IMR-90 (cell line): Measurements from ENCODE around the gene HEXIM1. TPM values are rescaled to one million over a fixed set of nuclear protein-coding genes. Genes with fewer than 3 reads are reported as not detected.

Source experiments
- ATAC-seq: fragments of 200-7000 bp; cut with Tn5 transposase; 2 replicates; pipeline ENCODE4 v1.9.1; 2020; ENCODE audit warnings: low read depth, mild to moderate bottlenecking, moderate library complexity
- BruUV-seq: library from RNA; stranded (reverse); fragments of 400-500 nt; replicated peaks from 2 replicates; lab custom pipeline; 2021; lab: Mats Ljungman, UMichigan
- CTCF ChIA-PET: fragments of 300-600 bp; formaldehyde crosslinking; extraction: SDS; loops from one replicate; lab custom pipeline; 2021; ENCODE audit warnings: antibody characterized with exemption; lab: Yijun Ruan, JAX
- POLR2A ChIA-PET: fragments of 300-600 bp; sonication (Branson Sonifier 250); formaldehyde crosslinking; loops from one replicate; lab custom pipeline; 2022; ENCODE audit warnings: antibody characterized with exemption; ENCODE audit not compliant: unreplicated experiment; lab: Charles Lee
- DNase-seq: peaks from one replicate; pipeline ENCODE4 v3.0.0; 2013
- H2AFZ ChIP-seq: replicated peaks from 2 replicates; pipeline ENCODE3; 2013; ENCODE audit warnings: low read length, mild to moderate bottlenecking; ENCODE audit not compliant: poor library complexity
- H2AK5ac ChIP-seq: 2 replicates; pipeline ENCODE4 v1.6.1; 2013; ENCODE audit warnings: low read depth, low read length, inconsistent platforms
- H2AK9ac ChIP-seq: replicated peaks from 2 replicates; pipeline ENCODE3; 2013; ENCODE audit warnings: mild to moderate bottlenecking, low read depth, low read length, moderate library complexity; ENCODE audit not compliant: poor library complexity
- H2BK120ac ChIP-seq: 2 replicates; pipeline ENCODE4 v1.6.1; 2013; ENCODE audit warnings: low read depth, low read length, inconsistent platforms
- H2BK15ac ChIP-seq: 3 replicates; pipeline ENCODE4 v1.6.1; 2013; ENCODE audit warnings: low read depth, low read length, inconsistent platforms
- H2BK20ac ChIP-seq: 2 replicates; pipeline ENCODE4 v1.6.1; 2013; ENCODE audit warnings: low read depth, mild to moderate bottlenecking, inconsistent platforms, low read length, moderate library complexity
- H2BK5ac ChIP-seq: 2 replicates; pipeline ENCODE4 v1.6.1; 2013; ENCODE audit warnings: mild to moderate bottlenecking, low read depth, low read length, inconsistent platforms; ENCODE audit not compliant: poor library complexity, severe bottlenecking
- H3K14ac ChIP-seq: replicated peaks from 2 replicates; pipeline ENCODE4 v1.6.1; 2013; ENCODE audit warnings: low read depth, low read length, inconsistent platforms
- H3K18ac ChIP-seq: 2 replicates; pipeline ENCODE4 v1.6.1; 2013; ENCODE audit warnings: low read depth, low read length, control low read depth
- H3K23ac ChIP-seq: 2 replicates; pipeline ENCODE4 v1.6.1; 2013; ENCODE audit warnings: low read depth, low read length, inconsistent platforms
- H3K27ac ChIP-seq: 2 replicates; pipeline ENCODE4 v1.5.1; 2013; ENCODE audit warnings: mild to moderate bottlenecking, control low read depth, low read length; ENCODE audit not compliant: insufficient read depth
- H3K27me3 ChIP-seq: 2 replicates; pipeline ENCODE4 v1.6.1; 2013; ENCODE audit warnings: low read length; ENCODE audit not compliant: control insufficient read depth, insufficient read depth
- H3K36me3 ChIP-seq: 2 replicates; pipeline ENCODE4 v1.6.1; 2013; ENCODE audit warnings: low read length, mixed read lengths; ENCODE audit not compliant: control insufficient read depth, insufficient read depth
- H3K4ac ChIP-seq: 2 replicates; pipeline ENCODE4 v1.6.1; 2013; ENCODE audit warnings: low read depth, low read length, inconsistent platforms
- H3K4me1 ChIP-seq: 2 replicates; pipeline ENCODE4 v1.6.1; 2013; ENCODE audit warnings: low read length, mixed read lengths; ENCODE audit not compliant: control insufficient read depth, insufficient read depth
- H3K4me2 ChIP-seq: 2 replicates; pipeline ENCODE4 v1.6.1; 2013; ENCODE audit warnings: low read depth, mild to moderate bottlenecking, control low read depth, low read length, moderate library complexity
- H3K4me3 ChIP-seq: 2 replicates; pipeline ENCODE4 v1.5.1; 2013; ENCODE audit warnings: low read depth, mild to moderate bottlenecking, control low read depth, low read length, moderate library complexity; ENCODE audit not compliant: insufficient read depth
- H3K56ac ChIP-seq: 2 replicates; pipeline ENCODE4 v1.6.1; 2013; ENCODE audit warnings: low read length, inconsistent platforms; ENCODE audit not compliant: insufficient read depth; ENCODE audit errors: extremely low read depth
- H3K79me1 ChIP-seq, 2 experiments: 2 replicates each; pipeline ENCODE4 v1.6.1; 2013; ENCODE audit warnings: low read length in 2 of 2, inconsistent platforms in 1 of 2, low read depth in 1 of 2
- H3K9ac ChIP-seq: 2 replicates; pipeline ENCODE4 v1.6.1; 2013; ENCODE audit warnings: low read depth, low read length, control low read depth
- H3K9me1 ChIP-seq: 2 replicates; pipeline ENCODE4 v1.6.1; 2013; ENCODE audit warnings: low read length, inconsistent platforms; ENCODE audit not compliant: insufficient read depth
- H3K9me3 ChIP-seq: 2 replicates; pipeline ENCODE4 v1.6.1; 2013; ENCODE audit warnings: low read length; ENCODE audit not compliant: control insufficient read depth, insufficient read depth
- H4K20me1 ChIP-seq: 2 replicates; pipeline ENCODE4 v1.6.1; 2013; ENCODE audit warnings: low read length, inconsistent platforms; ENCODE audit not compliant: insufficient read depth
- H4K5ac ChIP-seq: 2 replicates; pipeline ENCODE4 v1.6.1; 2013; ENCODE audit warnings: mild to moderate bottlenecking, low read depth, low read length, control low read depth
- H4K8ac ChIP-seq, 2 experiments: 2 replicates each; pipeline ENCODE4 v1.6.1; 2013; ENCODE audit warnings: low read depth in 2 of 2, low read length in 2 of 2, control low read depth in 1 of 2, inconsistent platforms in 1 of 2
- H4K91ac ChIP-seq: 2 replicates; pipeline ENCODE4 v1.6.1; 2013; ENCODE audit warnings: low read depth, low read length, inconsistent platforms; ENCODE audit not compliant: insufficient read depth
- BHLHE40 ChIP-seq: fragments of 150-350 bp; IDR thresholded peaks from 2 replicates; pipeline ENCODE4 v1.6.1; 2016; ENCODE audit warnings: mild to moderate bottlenecking, low read depth, low read length
- CEBPB ChIP-seq: IDR thresholded peaks from 2 replicates; pipeline ENCODE4 v1.6.1; 2012; ENCODE audit warnings: low read depth, low read length, improper control_type of control experiment
- CHD1 ChIP-seq: IDR thresholded peaks from 2 replicates; pipeline ENCODE4 v1.6.1; 2012; ENCODE audit warnings: low read depth, low read length, improper control_type of control experiment
- FOS ChIP-seq: fragments of 150-350 bp; IDR thresholded peaks from 2 replicates; pipeline ENCODE4 v1.6.1; 2016; ENCODE audit warnings: low read depth, low read length
- MAFK ChIP-seq: IDR thresholded peaks from 2 replicates; pipeline ENCODE4 v1.6.1; 2012; ENCODE audit warnings: low read depth, low read length, improper control_type of control experiment
- MAZ ChIP-seq: IDR thresholded peaks from 2 replicates; pipeline ENCODE4 v1.6.1; 2012; ENCODE audit warnings: low read depth, mild to moderate bottlenecking, low read length, improper control_type of control experiment, moderate library complexity, borderline replicate concordance
- MXI1 ChIP-seq: IDR thresholded peaks from 2 replicates; pipeline ENCODE4 v1.6.1; 2012; ENCODE audit warnings: low read depth, mild to moderate bottlenecking, low read length, moderate library complexity, borderline replicate concordance
- NFE2L2 ChIP-seq: fragments of 150-350 bp; IDR thresholded peaks from 2 replicates; pipeline ENCODE4 v1.6.1; 2016; ENCODE audit warnings: low read depth, mild to moderate bottlenecking, low read length
- POLR2A ChIP-seq: IDR thresholded peaks from 2 replicates; pipeline ENCODE4 v1.6.1; 2012; ENCODE audit warnings: mild to moderate bottlenecking, low read depth, low read length
- RAD21 ChIP-seq: IDR thresholded peaks from 2 replicates; pipeline ENCODE4 v1.6.1; 2012; ENCODE audit warnings: low read length, improper control_type of control experiment
- RCOR1 ChIP-seq: IDR thresholded peaks from 2 replicates; pipeline ENCODE4 v1.6.1; 2012; ENCODE audit warnings: mild to moderate bottlenecking, low read length, improper control_type of control experiment; ENCODE audit not compliant: insufficient replicate concordance
- RFX5 ChIP-seq: IDR thresholded peaks from 2 replicates; pipeline ENCODE4 v1.8.0; 2012; ENCODE audit warnings: low read depth, mild to moderate bottlenecking, low read length, moderate library complexity
- SMC3 ChIP-seq: fragments of 150-350 bp; IDR thresholded peaks from 2 replicates; pipeline ENCODE4 v1.6.1; 2016; ENCODE audit warnings: low read depth, mild to moderate bottlenecking, antibody characterized with exemption, low read length, moderate library complexity
- USF2 ChIP-seq: fragments of 150-350 bp; IDR thresholded peaks from 2 replicates; pipeline ENCODE4 v1.6.1; 2017; ENCODE audit warnings: mild to moderate bottlenecking, antibody characterized with exemption, low read length, low read depth
- WGBS, 2 experiments: methylation state at CpG; one replicate each; pipeline versions ENCODE4 v1.1.5 to v1.1.7; 2013; ENCODE audit warnings: missing lambda C conversion rate in 2 of 2; ENCODE audit not compliant: insufficient read length in 1 of 2; ENCODE audit errors: extremely low coverage in 2 of 2; 5-methylcytosine and 5-hydroxymethylcytosine counted together
- dilution Hi-C: fragments of 300-500 bp; cut with HindIII; formaldehyde crosslinking; loops from one replicate; pipeline ENCODE4 v1.14.3; 2018; ENCODE audit warnings: low sequenced_read_pairs; ENCODE audit not compliant: unreplicated experiment
- in situ Hi-C: fragments of 300-500 bp; cut with MboI; formaldehyde crosslinking; loops from 3 replicates; pipeline ENCODE4 v1.14.3; 2019; ENCODE audit warnings: low sequenced_read_pairs, inconsistent platforms, mixed read lengths
- intact Hi-C: fragments of 100-400 bp; cut with micrococcal nuclease; formaldehyde crosslinking; loops from 2 replicates; pipeline ENCODE4 v1.10.0; 2022
- polyA plus RNA-seq, 3 experiments: library from polyadenylated mRNA; depleted of rRNA; stranded (reverse); fragments of >200 nt; gene quantifications; 2 replicates each; pipeline ENCODE4 v1.2.3, GENCODE V29; 2012; ENCODE audit warnings: low replicate concordance in 1 of 3
- total RNA-seq: library from RNA; depleted of rRNA; stranded (reverse); fragments of >200 nt; gene quantifications from 2 replicates; pipeline ENCODE4 v1.2.3, GENCODE V29; 2012
- TF ChIP-seq, protein P1 (sequence below): conservative IDR thresholded peaks from 2 replicates; pipeline ENCODE4 v1.5.1; 2012; ENCODE audit warnings: mild to moderate bottlenecking, low read depth, low read length, improper control_type of control experiment
- TF ChIP-seq, protein P2 (sequence below): fragments of 150-350 bp; IDR thresholded peaks from 2 replicates; pipeline ENCODE4 v1.6.1; 2016; ENCODE audit warnings: low read depth, mild to moderate bottlenecking, low read length, moderate library complexity, borderline replicate concordance

HEXIM1 gene
- total and polyA plus RNA-seq, 2 of the 4 experiments (the other 2 are of a cell fraction), result 5.9 to 14.5 TPM

- H3K23ac ChIP-seq, result no peak overlapping the region
- CTCF ChIA-PET, result no interaction called here
- no peak overlapping the region for H2AK9ac ChIP-seq
- intact Hi-C loops, result no loop called here
- no peak for TF ChIP-seq FOS
- no peak for TF ChIP-seq CEBPB
- TF ChIP-seq, protein P1, sequence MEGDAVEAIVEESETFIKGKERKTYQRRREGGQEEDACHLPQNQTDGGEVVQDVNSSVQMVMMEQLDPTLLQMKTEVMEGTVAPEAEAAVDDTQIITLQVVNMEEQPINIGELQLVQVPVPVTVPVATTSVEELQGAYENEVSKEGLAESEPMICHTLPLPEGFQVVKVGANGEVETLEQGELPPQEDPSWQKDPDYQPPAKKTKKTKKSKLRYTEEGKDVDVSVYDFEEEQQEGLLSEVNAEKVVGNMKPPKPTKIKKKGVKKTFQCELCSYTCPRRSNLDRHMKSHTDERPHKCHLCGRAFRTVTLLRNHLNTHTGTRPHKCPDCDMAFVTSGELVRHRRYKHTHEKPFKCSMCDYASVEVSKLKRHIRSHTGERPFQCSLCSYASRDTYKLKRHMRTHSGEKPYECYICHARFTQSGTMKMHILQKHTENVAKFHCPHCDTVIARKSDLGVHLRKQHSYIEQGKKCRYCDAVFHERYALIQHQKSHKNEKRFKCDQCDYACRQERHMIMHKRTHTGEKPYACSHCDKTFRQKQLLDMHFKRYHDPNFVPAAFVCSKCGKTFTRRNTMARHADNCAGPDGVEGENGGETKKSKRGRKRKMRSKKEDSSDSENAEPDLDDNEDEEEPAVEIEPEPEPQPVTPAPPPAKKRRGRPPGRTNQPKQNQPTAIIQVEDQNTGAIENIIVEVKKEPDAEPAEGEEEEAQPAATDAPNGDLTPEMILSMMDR, result no peak
- TF ChIP-seq, protein P2, sequence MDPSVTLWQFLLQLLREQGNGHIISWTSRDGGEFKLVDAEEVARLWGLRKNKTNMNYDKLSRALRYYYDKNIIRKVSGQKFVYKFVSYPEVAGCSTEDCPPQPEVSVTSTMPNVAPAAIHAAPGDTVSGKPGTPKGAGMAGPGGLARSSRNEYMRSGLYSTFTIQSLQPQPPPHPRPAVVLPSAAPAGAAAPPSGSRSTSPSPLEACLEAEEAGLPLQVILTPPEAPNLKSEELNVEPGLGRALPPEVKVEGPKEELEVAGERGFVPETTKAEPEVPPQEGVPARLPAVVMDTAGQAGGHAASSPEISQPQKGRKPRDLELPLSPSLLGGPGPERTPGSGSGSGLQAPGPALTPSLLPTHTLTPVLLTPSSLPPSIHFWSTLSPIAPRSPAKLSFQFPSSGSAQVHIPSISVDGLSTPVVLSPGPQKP, result no peak
- no peak for TF ChIP-seq POLR2A
- TF ChIP-seq SMC3, result no peak
- TF ChIP-seq USF2, result no peak
- TF ChIP-seq MAZ, result no peak
- TF ChIP-seq NFE2L2, result no peak
- no peak for TF ChIP-seq CHD1
- TF ChIP-seq RFX5, result no peak
- no peak for TF ChIP-seq RAD21
- no peak for TF ChIP-seq RCOR1
- no peak for TF ChIP-seq BHLHE40
- no peak for TF ChIP-seq MXI1
- TF ChIP-seq MAFK, result no peak
- no peak for DNase-seq
- no CpG with 5 or more reads among the region's 7 CpGs for WGBS, 2 experiments
- no peak overlapping the region for H3K4me3 ChIP-seq
- no peak overlapping the region for H2BK120ac ChIP-seq
- H4K5ac ChIP-seq, result no peak overlapping the region
- no TSS peak for BruUV-seq
- H4K20me1 ChIP-seq, result no peaks in the 10 kb centered on the region
- no peak overlapping the region for H3K18ac ChIP-seq
- no peaks in the 10 kb centered on the region for H3K27me3 ChIP-seq
- no peak overlapping the region for H4K91ac ChIP-seq
- no peak overlapping the region for H2AFZ ChIP-seq
- no peak overlapping the region for H3K14ac ChIP-seq
- H3K4me1 ChIP-seq, result no peaks in the 10 kb centered on the region
- H3K9ac ChIP-seq, result no peak overlapping the region
- H3K79me1 ChIP-seq, result no peaks in the 10 kb centered on the region
- H2AK5ac ChIP-seq, result no peak overlapping the region
- no peak overlapping the region for H3K27ac ChIP-seq
- no peak overlapping the region for H2BK5ac ChIP-seq
- POLR2A ChIA-PET, result no interaction called here
- no peaks in the 10 kb centered on the region for H3K36me3 ChIP-seq
- H3K56ac ChIP-seq, result no peak overlapping the region
- H4K8ac ChIP-seq, result no peak overlapping the region
- in situ Hi-C loops, result no loop called here
- H2BK20ac ChIP-seq, result no peak overlapping the region
- H2BK15ac ChIP-seq, result no peak overlapping the region
- dilution Hi-C loops, result no loop called here
- no peak for ATAC-seq
- no peaks in the 10 kb centered on the region for H3K9me1 ChIP-seq
- H3K4ac ChIP-seq, result no peak overlapping the region
- no peak overlapping the region for H3K4me2 ChIP-seq
- no peaks in the 10 kb centered on the region for H3K9me3 ChIP-seq
Measured at GRCh38 chr17:45186801-45187354, 38.6 kb downstream of the HEXIM1 start.
